ENCODE measurements around the gene SHMT2. TPM values are rescaled to one million over a fixed set of nuclear protein-coding genes. Genes with fewer than 3 reads are reported as not detected.

Gene SHMT2
- total RNA-seq, 1 experiment from 2014 or later, result 210 TPM

GRCh38 chr12:57237932-57238853, 8.7 kb downstream of the SHMT2 start:
- Histone ChIP-seq H3K9ac (ENCODE audit: low read length) (no peak overlapping the region), H3K79me2 (ENCODE audit: low read length) (0 out of 2 replicates have a peak, but pooled peaks cover under 1% of the 10 kb centered on the region), H3F3A (ENCODE audit: low read length, unreplicated experiment) (no peaks in the 10 kb centered on the region), H4K20me1 (ENCODE audit: low read length) (no peaks in the 10 kb centered on the region), H3K4me1 (ENCODE audit: insufficient read depth, low read length) (peaks cover 33% of the 10 kb centered on the region), H3K9me2 (replicated peaks; ENCODE audit: low read length) (no peaks in the 10 kb centered on the region), H3K9me3 (ENCODE audit: low read length) (no peaks in the 10 kb centered on the region), H3K4me2 (ENCODE audit: low read length) (peak overlapping the region; percentile 98), H3K4me3 (ENCODE audit: low read length) (peak overlapping the region; percentile 54), H3K27me3 (ENCODE audit: low read length) (peaks cover 16% of the 10 kb centered on the region), H3K27ac (ENCODE audit: low read length) (no peak overlapping the region), H2AFZ (ENCODE audit: low read length) (peak overlapping the region; percentile 77), H3K36me3 (ENCODE audit: low read depth, low read length) (peaks cover 12% of the 10 kb centered on the region; the same call in 1 of the 2 replicates)
- ATAC-seq, result no peak
- POLR2A ChIA-PET (ENCODE audit: unreplicated experiment), result no interaction called here
- no TSS peak for BruUV-seq (replicated peaks)
- DNase-seq, result no peak
- CTCF ChIA-PET, result interaction anchor here (0.7 to 1.9 kb wide), 2 partner anchors 8 to 24 kb away, joined by 3 to 11 read pairs; partner anchors contain the start of gene SHMT2
- TF ChIP-seq EZH2 (IDR thresholded peaks at IDR 0.05; ENCODE audit: low read length, unreplicated experiment) (no peak), EZH2phosphoT487 (IDR thresholded peaks at IDR 0.05; ENCODE audit: borderline replicate concordance, low read length) (no peak)
- TF ChIP-seq, protein P1, sequence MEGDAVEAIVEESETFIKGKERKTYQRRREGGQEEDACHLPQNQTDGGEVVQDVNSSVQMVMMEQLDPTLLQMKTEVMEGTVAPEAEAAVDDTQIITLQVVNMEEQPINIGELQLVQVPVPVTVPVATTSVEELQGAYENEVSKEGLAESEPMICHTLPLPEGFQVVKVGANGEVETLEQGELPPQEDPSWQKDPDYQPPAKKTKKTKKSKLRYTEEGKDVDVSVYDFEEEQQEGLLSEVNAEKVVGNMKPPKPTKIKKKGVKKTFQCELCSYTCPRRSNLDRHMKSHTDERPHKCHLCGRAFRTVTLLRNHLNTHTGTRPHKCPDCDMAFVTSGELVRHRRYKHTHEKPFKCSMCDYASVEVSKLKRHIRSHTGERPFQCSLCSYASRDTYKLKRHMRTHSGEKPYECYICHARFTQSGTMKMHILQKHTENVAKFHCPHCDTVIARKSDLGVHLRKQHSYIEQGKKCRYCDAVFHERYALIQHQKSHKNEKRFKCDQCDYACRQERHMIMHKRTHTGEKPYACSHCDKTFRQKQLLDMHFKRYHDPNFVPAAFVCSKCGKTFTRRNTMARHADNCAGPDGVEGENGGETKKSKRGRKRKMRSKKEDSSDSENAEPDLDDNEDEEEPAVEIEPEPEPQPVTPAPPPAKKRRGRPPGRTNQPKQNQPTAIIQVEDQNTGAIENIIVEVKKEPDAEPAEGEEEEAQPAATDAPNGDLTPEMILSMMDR (conservative IDR thresholded peaks at IDR 0.05; ENCODE audit: low read depth, low read length), result no peak
- intact Hi-C loops (cut with micrococcal nuclease), result no loop called here

DNA sequence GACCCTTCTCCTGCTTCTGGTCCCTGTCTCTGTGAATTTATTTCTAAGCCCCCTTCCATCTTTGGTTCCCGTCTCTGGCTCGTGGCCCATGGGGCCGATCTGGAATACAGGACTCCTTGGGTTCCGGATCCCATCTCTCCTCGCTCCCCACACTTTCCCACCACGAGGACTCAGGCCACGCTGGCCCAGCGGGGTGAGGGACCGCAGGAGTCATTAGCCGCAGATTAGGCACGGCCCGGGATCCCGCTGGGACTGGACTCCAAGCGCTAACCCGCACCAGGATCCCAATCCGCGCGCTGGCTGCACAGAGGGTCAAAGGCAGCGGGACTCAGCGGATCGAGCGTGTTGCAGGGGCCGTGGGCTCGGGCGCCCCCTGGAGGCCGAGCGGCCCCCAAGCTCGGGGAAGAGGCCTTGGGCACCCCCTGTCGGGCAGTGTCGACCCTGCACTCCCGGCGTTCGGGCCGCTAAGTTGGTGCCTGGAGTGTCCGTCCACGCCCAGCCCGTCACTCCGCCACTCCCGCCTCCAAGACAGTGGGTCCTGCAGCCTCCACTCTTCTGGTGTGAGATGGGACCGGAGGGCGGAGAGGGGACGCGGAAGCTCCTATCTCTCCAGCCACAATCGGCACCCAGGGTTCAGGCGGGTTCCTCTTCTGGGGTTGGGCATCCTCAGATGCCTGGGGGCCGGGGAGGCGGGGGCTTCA, 9.5 kb downstream of the SHMT2 start:
- CTCF ChIA-PET, result interaction anchor here (0.6 to 1.9 kb wide), 3 partner anchors 9 to 111 kb away, joined by 5 to 11 read pairs (median 6); partner anchors contain the start of genes LRP1 and SHMT2
- intact Hi-C loops (cut with micrococcal nuclease), result loop anchor here (1.0 kb wide), 1 partner anchor 26 kb away; no protein-coding TSS in a partner anchor

More for the DNA sequence above, 9.5 kb downstream of the SHMT2 start:
- H2AFZ ChIP-seq (ENCODE audit: low read length), result peak overlapping the region; percentile 79
- peaks cover 16% of the 10 kb centered on the region for H3K27me3 ChIP-seq (ENCODE audit: low read length)
- no peaks in the 10 kb centered on the region for H3F3A ChIP-seq (ENCODE audit: low read length, unreplicated experiment)
- TF ChIP-seq, protein P1 (conservative IDR thresholded peaks at IDR 0.05; ENCODE audit: low read depth, low read length), result peak; percentile 100
- no peak for TF ChIP-seq EZH2phosphoT487 (IDR thresholded peaks at IDR 0.05; ENCODE audit: borderline replicate concordance, low read length)
- H3K9me2 ChIP-seq (replicated peaks; ENCODE audit: low read length), result no peaks in the 10 kb centered on the region
- ATAC-seq (peak; percentile 51), DNase-seq (peak; percentile 89)
- H3K9ac ChIP-seq (ENCODE audit: low read length), result no peak overlapping the region
- H3K4me1 ChIP-seq (ENCODE audit: insufficient read depth, low read length), result peaks cover 33% of the 10 kb centered on the region
- H3K4me3 ChIP-seq (ENCODE audit: low read length), result peak overlapping the region; percentile 70
- POLR2A ChIA-PET (ENCODE audit: unreplicated experiment), result no interaction called here
- H3K4me2 ChIP-seq (ENCODE audit: low read length), result peak overlapping the region; percentile 98
- H3K36me3 ChIP-seq (ENCODE audit: low read depth, low read length), result peaks cover 4% of the 10 kb centered on the region; the same call in 1 of the 2 replicates
- no TSS peak for BruUV-seq (replicated peaks)
- no peaks in the 10 kb centered on the region for H4K20me1 ChIP-seq (ENCODE audit: low read length)
- H3K27ac ChIP-seq (ENCODE audit: low read length), result no peak overlapping the region
- no peaks in the 10 kb centered on the region for H3K79me2 ChIP-seq (ENCODE audit: low read length)
- H3K9me3 ChIP-seq (ENCODE audit: low read length), result no peaks in the 10 kb centered on the region
